ENCODE results near the gene PPIF. TPM values are rescaled to one million over a fixed set of nuclear protein-coding genes. Genes with fewer than 3 reads are reported as not detected.

The PPIF gene
- total RNA-seq, 1 donor from 2014 or later: 21.9 TPM

GRCh38 chr10:79392506-79393176 lies 45.4 kb downstream of the PPIF start:
- Mint-ChIP-seq H3K27ac (ENCODE audit: unreplicated experiment) (peak overlapping the region; percentile 6), H3K4me3 (ENCODE audit: unreplicated experiment) (peak overlapping the region; percentile 35), H3K9me3 (ENCODE audit: unreplicated experiment) (no peaks in the 10 kb centered on the region), H3K36me3 (ENCODE audit: low read depth, unreplicated experiment) (peaks cover 51% of the 10 kb centered on the region), H3K27me3 (ENCODE audit: unreplicated experiment) (peaks cover 20% of the 10 kb centered on the region), H3K4me1 (ENCODE audit: unreplicated experiment) (peaks cover 24% of the 10 kb centered on the region)
- TF ChIP-seq, protein P1, sequence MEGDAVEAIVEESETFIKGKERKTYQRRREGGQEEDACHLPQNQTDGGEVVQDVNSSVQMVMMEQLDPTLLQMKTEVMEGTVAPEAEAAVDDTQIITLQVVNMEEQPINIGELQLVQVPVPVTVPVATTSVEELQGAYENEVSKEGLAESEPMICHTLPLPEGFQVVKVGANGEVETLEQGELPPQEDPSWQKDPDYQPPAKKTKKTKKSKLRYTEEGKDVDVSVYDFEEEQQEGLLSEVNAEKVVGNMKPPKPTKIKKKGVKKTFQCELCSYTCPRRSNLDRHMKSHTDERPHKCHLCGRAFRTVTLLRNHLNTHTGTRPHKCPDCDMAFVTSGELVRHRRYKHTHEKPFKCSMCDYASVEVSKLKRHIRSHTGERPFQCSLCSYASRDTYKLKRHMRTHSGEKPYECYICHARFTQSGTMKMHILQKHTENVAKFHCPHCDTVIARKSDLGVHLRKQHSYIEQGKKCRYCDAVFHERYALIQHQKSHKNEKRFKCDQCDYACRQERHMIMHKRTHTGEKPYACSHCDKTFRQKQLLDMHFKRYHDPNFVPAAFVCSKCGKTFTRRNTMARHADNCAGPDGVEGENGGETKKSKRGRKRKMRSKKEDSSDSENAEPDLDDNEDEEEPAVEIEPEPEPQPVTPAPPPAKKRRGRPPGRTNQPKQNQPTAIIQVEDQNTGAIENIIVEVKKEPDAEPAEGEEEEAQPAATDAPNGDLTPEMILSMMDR (IDR thresholded peaks at IDR 0.05; ENCODE audit: unreplicated experiment): no peak
- no peak for DNase-seq (ENCODE audit: low spot score)

DNA sequence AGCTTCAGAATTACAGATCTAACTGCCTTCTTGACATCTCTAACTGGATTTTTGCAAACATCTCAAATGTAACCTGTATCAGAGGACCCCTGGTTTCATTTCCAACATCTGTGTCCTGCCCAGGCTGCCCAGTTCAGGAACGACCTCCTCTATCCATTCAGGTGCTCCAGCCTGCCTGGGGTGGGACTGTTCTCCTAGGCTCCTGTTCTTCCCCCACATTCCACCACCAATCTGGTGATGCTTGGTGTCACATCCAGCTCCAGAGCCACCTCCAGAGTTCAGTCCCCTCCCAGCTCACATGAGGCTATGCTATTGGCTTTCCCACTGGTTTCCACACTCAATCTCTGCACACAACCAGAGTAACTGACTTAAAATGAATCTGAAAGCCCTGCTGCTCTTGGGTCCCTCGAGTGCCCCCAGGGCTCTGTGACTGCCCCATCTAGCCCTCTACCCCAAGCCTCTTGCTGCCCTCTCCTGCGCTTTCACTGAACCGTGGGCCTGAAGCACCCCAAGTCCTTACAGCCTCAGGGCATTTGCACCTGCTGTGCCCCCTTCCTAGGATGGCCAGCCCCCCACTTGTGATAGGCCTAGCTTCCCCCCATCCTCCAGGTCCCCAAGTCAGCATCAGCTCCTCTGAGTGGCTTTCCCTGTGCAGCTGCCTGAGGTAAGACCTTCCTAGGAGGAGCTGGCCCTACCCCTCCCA lies 46.1 kb downstream of the PPIF start:
- Mint-ChIP-seq H3K4me1 (ENCODE audit: unreplicated experiment) (peaks cover 29% of the 10 kb centered on the region), H3K9me3 (ENCODE audit: unreplicated experiment) (no peaks in the 10 kb centered on the region), H3K27me3 (ENCODE audit: unreplicated experiment) (peaks cover 22% of the 10 kb centered on the region), H3K27ac (ENCODE audit: unreplicated experiment) (no peak overlapping the region), H3K4me3 (ENCODE audit: unreplicated experiment) (peak overlapping the region; percentile 43), H3K36me3 (ENCODE audit: low read depth, unreplicated experiment) (peaks cover 56% of the 10 kb centered on the region)
- DNase-seq (ENCODE audit: low spot score): no peak
- TF ChIP-seq, protein P1 (IDR thresholded peaks at IDR 0.05; ENCODE audit: unreplicated experiment): no peak

DNA sequence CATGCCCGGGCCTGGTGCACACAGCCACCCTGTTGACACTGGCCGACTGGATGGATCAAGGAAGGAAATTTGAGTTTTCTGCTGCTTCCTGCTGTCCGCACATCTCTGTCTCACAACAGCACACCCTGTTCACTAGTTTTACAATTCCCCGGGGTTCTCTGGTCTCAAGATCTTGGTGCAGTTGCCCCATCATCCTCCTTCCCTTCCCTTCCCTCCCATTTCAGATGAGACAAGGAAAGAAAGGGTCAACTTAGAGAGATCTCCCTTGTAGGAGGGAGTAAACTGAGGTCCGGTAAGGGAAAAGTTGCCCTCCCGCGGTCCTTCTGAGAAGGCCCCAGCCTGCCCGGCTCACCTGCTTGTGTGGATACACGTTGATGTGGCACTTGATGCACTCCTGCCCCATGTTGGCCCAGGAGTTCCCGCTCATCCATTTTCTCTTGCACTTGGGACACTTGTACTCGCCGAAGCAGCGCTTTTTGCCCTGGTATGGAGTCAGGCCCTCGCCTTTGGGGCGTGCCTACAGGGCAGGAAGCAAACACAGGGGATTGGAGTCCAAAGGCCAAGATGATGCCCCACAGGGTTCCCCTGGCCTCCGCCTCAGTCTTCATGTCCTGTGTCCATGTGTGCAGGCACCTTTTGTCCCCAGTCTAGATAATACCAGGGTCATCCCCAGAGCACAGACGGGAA lies 46.8 kb downstream of the PPIF start:
- no peak for DNase-seq (ENCODE audit: low spot score)
- no peaks in the 10 kb centered on the region for H3K9me3 Mint-ChIP-seq (ENCODE audit: unreplicated experiment)
- H3K36me3 Mint-ChIP-seq (ENCODE audit: low read depth, unreplicated experiment): peaks cover 59% of the 10 kb centered on the region
- TF ChIP-seq, protein P1 (IDR thresholded peaks at IDR 0.05; ENCODE audit: unreplicated experiment): no peak
- no peak overlapping the region for H3K27ac Mint-ChIP-seq (ENCODE audit: unreplicated experiment)
- peak overlapping the region; percentile 43 for H3K4me3 Mint-ChIP-seq (ENCODE audit: unreplicated experiment)
- peaks cover 23% of the 10 kb centered on the region for H3K27me3 Mint-ChIP-seq (ENCODE audit: unreplicated experiment)
- peaks cover 34% of the 10 kb centered on the region for H3K4me1 Mint-ChIP-seq (ENCODE audit: unreplicated experiment)

DNA sequence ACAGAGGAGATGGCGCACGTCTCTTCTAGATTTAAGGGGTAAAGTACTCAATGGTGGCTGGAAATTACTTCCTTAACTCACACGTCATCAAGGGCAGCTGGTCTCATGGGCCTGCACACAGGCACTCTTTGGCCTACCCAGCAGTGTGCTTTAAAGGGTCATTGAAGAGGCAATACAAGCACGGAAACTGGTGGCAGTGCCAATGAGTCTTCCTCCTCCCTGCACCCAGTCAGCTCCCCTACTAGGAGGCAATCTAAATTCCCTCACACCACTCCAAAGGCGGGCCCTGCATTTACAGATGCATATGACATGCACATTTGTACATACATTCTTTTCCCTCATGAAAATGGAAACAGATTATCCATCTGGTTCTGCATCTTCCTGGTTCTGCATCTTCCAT lies 47.4 kb downstream of the PPIF start:
- no peaks in the 10 kb centered on the region for H3K9me3 Mint-ChIP-seq (ENCODE audit: unreplicated experiment)
- H3K4me1 Mint-ChIP-seq (ENCODE audit: unreplicated experiment): peaks cover 40% of the 10 kb centered on the region
- H3K27ac Mint-ChIP-seq (ENCODE audit: unreplicated experiment): no peak overlapping the region
- H3K36me3 Mint-ChIP-seq (ENCODE audit: low read depth, unreplicated experiment): peaks cover 55% of the 10 kb centered on the region
- no peak for DNase-seq (ENCODE audit: low spot score)
- H3K4me3 Mint-ChIP-seq (ENCODE audit: unreplicated experiment): no peak overlapping the region
- TF ChIP-seq, protein P1 (IDR thresholded peaks at IDR 0.05; ENCODE audit: unreplicated experiment): no peak
- H3K27me3 Mint-ChIP-seq (ENCODE audit: unreplicated experiment): peaks cover 23% of the 10 kb centered on the region
